Right ventricle myocardium inferior (tissue), 1 donor: ENCODE data around the gene RPTN. TPM values are rescaled to one million over a fixed set of nuclear protein-coding genes. Genes with fewer than 3 reads are reported as not detected.

Experiments used
- ATAC-seq: fragments of 200-7000 bp; cut with Tn5 transposase; one replicate; pipeline ENCODE4 v1.9.1; 2020; ENCODE audit warnings: mild to moderate bottlenecking, moderate library complexity
- DNase-seq: peaks from one replicate; pipeline ENCODE4 v3.0.0; 2021; ENCODE audit errors: missing footprints
- intact Hi-C: fragments of 100-400 bp; cut with DNase I; formaldehyde crosslinking; loops from one replicate; pipeline ENCODE4 v1.11.0; 2022
- total RNA-seq: library from RNA; stranded (reverse); fragmentation: NEBNext Ultra II Directional; extraction: Animal tissue kit (Norgen Biotek cat#: 25700); gene quantifications from one replicate; pipeline ENCODE4 v1.2.1, GENCODE V29; 2021
- donor health status: DM: no; HTN: yes; CAD: no; lungs with severe emphysema.

RPTN gene
- total RNA-seq, 1 donor from 2014 or later, result not detected

- DNase-seq (no peak), ATAC-seq (no peak)
- intact Hi-C loops, result no loop called here
These were observed 40.1 kb downstream of the RPTN start for GRCh38 chr1:152118915-152119314.

GRCh38 chr1:152115344-152115743 lies 43.7 kb downstream of the RPTN start, which contains the start of gene TCHH:
Gene TCHH, minus strand, starts transcription at chr1:152115444. Its CDS starts 1,364 bp downstream, at chr1:152114080.
- no peak for DNase-seq
- intact Hi-C loops, result no loop called here
- ATAC-seq, result no peak

- intact Hi-C loops, result no loop called here
- DNase-seq (no peak), ATAC-seq (no peak)
These were observed 46.1 kb downstream of the RPTN start for GRCh38 chr1:152112885-152113432.

- intact Hi-C loops, result no loop called here
- no peak for ATAC-seq
- DNase-seq, result peak; percentile 53
These were observed 46.7 kb downstream of the RPTN start for GRCh38 chr1:152112101-152112884.

GRCh38 chr1:152111515-152111968 lies 47.5 kb downstream of the RPTN start:
- ATAC-seq (no peak), DNase-seq (peak; percentile 48)

GRCh38 chr1:152110860-152111514 lies 48.0 kb downstream of the RPTN start:
- DNase-seq (peak; percentile 60), ATAC-seq (peak; percentile 39)
- intact Hi-C loops, result no loop called here

More at GRCh38 chr1:152111515-152111968, 47.5 kb downstream of the RPTN start:
- intact Hi-C loops, result no loop called here

GRCh38 chr1:152110365-152110859 lies 48.6 kb downstream of the RPTN start:
- DNase-seq, result peak; percentile 70
- ATAC-seq, result peak; percentile 20
- intact Hi-C loops, result no loop called here

- intact Hi-C loops, result no loop called here
- DNase-seq (no peak), ATAC-seq (no peak)
These were observed 49.1 kb downstream of the RPTN start for GRCh38 chr1:152109998-152110294.

- intact Hi-C loops, result no loop called here
- DNase-seq (no peak), ATAC-seq (no peak)
These were observed 49.6 kb downstream of the RPTN start for GRCh38 chr1:152109231-152109997.

GRCh38 chr1:152108882-152109222 lies 50.2 kb downstream of the RPTN start:
- DNase-seq (no peak), ATAC-seq (no peak)
- intact Hi-C loops, result no loop called here

GRCh38 chr1:152107984-152108881 lies 50.8 kb downstream of the RPTN start:
- intact Hi-C loops, result no loop called here
- DNase-seq (peak; percentile 71), ATAC-seq (no peak)

GRCh38 chr1:152107031-152107983 lies 51.7 kb downstream of the RPTN start:
- DNase-seq (no peak), ATAC-seq (no peak)
- intact Hi-C loops, result no loop called here

- no peak for ATAC-seq
- intact Hi-C loops, result no loop called here
These were observed 54.2 kb downstream of the RPTN start for GRCh38 chr1:152104854-152105253.

More at GRCh38 chr1:152104854-152105253, 54.2 kb downstream of the RPTN start:
- no peak for DNase-seq
